Islet precursor cell (in vitro differentiated cells): ENCODE results near the gene NOTCH1.

ENCODE experiments used
- DNase-seq: peaks from one replicate; pipeline ENCODE4 v3.0.0-alpha.2; 2018

NOTCH1 gene

DNA sequence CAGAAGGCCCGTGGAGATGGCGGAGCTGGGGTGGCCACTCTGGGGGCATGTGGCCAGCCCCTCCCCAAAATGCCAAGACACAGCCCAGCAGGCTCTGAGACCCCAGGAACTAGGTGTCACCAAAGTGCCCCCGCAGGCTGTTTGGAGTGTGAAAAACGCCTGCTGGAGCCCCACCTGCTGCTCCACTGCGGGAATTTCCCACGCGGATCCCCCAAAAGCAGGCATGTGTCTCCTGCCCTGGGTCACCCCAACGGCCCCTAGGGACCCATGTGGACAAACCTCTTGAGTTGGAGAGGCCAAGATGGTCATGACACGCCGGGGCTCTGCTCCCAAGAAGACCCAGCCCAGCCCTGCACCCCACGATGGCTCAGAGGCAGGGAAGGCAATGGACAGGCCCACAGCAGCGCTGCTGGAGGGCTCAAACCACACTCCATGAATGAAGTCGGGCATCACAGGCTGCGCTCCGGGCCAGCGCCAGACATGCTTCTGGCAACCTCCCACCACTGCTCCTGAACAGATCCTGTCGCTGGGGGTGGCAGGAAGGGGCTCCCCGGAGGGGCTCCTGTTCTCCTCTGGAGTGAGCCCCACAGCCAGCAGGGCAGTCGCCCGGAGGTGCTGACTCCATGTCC, 15.3 kb downstream of the NOTCH1 start:
- DNase-seq = no peak

DNA sequence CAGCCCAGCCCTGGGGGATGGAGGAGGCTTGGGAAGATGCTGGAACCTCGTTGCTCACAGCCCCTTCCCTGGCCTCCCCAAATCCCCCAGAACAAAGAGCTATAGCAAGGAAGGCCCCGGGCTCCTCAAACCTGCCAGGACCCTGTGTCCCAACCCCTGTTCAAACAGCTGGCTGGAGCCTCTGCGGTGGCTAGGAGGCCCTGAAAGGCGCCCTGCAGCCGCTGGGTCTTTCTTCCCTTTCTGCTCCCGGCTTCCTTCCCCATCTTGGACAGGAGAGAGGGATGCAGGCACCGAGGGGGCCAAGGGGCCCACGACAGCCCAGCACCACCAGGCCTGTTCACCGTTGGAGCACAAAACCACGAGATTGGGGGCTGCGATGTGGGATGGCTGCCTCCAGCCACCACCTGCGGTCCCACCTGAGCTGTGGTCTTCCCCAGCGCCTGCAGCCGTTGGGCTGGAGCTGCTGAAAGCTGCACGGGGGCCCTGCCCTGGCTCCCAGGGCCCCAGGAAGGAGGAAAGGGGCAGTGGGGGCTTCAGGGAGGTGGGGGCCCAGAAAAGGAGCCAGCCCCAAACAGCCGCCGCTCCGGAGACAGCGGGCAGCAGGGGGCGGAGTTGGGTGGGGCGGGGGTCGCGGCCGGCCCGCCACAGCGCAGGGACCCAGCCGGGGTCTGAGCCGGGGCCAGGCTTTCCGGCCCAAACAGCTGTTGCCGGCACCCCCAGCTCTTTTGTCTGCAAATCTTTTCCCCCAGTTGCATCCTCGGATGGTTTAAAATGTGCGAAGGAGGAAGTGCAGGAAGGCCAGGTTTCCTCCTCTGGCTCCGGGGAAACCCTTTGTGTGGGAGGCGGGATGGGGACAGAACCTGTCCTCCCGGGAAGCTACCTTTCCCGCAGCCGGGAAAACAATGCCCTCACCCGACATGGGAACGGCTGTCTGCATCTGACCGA, 16.1 kb downstream of the NOTCH1 start:
- DNase-seq = no peak

DNA sequence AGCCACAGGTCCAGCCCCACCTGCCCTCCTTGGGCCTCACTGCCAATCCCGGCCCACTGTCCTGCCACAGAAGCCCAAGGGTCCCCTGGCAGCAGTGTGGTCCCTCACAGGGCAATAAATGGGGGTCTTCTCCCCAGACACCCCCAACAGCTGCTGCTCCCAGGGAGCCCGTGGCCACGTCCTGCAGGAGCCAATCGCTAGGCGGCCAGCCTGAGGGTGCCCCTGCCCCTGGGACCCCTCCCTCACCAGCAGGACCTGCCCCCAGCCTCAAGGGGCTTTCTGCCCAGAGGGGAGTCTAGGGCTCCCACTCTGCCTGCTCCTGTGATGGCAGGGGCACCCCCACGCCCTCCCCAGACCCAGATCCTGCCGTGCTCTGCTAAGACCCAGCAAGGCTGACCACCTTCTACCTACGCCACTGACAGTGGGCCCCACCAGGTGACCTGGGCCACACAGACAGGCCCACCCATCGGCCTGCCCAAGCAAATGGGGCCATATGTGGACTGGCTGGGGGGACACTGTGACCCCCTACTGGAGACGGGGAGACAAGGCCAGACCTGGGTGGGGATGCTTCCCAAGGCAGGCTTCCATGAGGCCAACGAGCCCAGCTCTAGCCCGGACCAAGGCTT, 17.0 kb downstream of the NOTCH1 start:
- no peak for DNase-seq

DNA sequence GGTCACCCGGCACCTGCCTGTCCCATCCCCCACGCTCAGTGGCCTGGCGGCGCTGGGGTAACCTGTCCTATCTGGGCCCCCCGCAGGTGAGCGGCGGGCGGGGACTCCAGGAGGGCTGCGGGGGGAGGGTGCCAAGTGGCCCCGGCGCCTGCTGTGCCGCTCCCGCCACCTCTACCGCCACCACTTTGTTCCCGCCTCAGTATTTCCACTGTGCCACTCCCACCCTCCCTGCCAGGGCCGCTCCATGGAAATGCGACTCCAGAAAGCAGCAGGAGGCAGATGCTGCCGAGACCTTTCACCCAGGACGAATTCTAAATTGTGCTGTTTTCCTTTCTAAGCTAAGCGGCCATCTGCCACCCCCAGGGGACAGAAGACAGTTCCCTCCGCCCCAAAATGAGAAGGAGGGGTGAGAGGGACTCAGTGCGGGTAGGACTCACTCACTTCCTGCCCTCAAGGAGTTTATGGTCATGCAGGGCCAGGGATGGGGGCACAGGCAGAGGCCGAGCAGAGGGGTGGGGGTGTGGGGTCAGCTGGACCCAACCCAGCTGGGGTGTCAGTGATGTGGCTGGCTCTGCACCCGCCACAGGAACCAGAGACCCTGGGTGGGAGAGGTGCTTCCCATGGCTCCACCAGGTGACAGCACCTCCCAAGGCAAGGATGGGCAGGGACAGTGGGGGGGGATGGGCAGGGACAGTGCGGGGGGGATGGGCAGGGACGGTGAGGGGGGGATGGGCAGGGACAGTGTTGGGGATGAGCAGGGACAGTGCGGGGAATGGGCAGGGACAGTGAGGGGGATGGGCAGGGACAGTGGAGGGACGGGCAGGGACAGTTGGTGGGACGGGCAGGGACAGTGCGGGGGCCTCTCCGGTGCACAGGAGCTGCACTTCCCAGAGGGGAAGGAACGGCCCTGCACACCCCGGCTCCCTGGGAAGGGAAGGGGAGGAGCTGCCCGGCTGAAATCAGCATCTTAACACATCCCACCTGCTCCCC, 17.8 kb downstream of the NOTCH1 start:
- no peak for DNase-seq

DNA sequence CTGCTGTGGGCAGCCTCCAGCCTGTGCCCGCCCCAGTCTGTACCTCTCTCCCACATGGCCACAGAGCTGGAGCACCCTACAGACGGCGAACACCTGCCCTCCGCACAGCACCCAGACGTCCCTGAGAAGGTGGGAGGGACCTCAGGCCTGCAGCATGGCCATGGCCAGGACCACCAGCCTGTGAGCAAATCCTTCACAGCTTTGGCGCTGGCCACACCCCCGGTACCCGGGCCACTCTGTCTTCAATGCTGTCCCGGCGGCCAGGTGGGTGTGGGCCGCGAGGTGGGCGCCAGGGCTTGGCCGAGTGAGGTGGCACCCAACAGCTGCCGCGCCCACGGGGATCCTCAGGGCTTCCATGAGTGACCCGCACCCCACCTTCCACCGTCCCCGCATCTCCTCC, 18.7 kb downstream of the NOTCH1 start:
- no peak for DNase-seq

DNA sequence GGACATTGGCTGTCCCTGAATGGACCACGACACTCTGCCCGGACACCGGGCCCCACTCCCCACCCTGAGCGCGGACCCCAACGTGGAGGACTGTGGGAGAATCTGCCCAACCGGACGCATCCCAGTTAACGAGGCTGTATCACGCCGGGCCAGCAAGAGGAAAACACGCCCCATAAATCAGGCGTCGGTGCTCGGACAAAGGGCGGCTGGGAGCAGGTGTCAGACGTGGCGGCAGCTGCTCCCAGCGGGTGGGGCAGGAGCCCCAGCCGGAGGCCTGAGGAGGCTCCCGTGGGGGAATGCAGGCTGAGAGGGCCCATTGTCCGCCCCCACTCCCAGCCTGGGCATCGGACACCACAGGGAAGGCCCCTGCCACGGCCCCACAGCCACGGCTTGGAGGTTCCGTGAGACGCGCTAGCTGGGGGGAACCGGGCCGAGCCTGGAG, 19.2 kb downstream of the NOTCH1 start:
- no peak for DNase-seq

DNA sequence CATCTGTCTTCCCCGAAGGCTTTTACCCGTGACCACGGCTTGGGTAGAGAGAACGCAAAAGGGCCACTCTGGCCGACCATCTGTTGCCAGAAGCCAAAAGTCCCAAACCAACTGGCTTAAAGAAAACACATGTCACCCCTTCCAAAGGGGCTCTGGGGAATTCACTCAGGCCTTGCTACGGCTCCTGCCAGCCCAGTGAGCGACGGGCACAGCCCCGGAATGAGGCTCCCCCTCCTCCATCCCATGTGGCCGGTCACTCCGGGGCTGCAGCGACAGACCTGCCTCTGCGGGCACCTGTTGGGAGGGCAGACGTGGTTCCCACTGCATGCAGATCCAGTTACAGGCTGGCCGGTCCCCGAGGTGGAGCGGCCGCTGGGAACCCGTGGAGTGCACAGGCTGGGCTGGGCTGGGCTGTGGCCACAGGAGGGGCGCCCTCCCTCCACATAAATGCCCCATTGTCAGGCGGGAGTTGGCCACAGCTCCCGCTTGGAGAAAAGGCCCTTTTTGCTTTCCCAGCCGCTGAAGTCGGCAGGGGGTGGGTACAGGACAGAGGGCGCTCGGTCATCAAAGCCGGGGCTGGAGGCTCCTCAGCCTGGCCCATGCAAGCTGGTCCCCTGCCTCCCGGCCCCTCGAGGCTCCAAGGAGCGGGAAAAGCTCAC, 19.9 kb downstream of the NOTCH1 start:
- no peak for DNase-seq

DNA sequence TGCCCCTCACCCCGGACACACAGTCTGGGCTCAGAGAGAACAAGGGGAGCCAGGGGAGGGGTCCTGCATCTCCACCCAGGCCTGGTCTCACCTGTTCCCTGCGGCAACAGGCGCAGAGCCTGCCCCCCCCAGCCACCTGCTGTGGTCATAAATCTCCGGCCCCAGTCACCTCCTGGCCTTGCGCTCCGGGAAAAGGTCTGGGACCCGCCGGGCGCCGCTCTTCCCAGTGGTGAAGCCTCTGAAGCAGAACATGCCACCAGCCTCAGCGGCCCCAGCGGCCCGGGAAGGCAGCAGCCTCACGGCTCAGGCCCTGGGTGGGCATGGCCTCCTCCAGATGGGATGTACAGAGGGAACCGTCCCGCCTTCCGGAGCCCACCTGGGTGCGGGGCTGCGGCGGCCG, 20.6 kb downstream of the NOTCH1 start:
- DNase-seq = no peak

DNA sequence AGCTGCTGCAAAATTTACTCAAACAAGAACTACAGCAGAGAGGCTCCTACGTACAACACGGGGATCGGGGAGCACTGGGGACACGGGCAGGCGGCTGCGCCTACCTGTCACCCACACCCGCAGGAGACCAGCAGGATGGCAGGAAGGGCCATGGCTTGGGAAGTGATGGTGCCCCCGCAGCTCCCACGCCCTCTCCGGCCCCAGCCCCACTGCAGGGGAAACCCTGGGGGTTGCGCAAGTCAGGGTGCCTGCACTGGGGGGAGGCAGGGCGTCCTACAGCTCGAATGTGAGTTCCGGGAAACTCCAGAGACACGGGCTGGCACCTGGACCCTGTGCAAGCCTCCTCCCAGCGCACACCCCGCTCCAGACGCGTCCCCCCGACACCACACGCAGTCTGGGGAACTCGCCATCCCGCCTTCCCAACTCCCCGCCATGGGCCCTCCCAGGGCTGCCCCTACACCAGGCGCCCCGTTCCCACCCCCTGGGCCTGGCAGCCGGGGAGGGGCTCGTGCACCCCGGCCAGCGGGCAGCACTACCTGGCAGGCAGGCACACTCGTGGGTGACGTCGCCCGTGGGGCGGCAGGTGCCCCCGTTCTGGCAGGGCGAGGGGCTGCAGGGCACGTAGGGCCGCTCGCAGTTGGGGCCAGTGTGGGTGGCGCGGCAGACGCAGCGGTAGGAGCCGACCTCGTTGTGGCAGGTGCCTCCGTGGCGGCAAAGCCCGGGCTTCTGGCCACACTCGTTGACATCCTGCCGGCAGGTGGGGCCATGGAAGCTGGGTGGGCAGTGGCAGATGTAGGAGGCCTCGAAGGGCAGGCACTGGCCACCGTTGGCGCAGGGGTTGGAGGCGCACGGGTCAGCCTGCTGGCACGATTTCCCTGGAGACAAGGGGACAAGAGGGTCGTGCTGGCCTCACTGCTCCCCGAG, 23.3 kb downstream of the NOTCH1 start:
- DNase-seq = no peak

DNA sequence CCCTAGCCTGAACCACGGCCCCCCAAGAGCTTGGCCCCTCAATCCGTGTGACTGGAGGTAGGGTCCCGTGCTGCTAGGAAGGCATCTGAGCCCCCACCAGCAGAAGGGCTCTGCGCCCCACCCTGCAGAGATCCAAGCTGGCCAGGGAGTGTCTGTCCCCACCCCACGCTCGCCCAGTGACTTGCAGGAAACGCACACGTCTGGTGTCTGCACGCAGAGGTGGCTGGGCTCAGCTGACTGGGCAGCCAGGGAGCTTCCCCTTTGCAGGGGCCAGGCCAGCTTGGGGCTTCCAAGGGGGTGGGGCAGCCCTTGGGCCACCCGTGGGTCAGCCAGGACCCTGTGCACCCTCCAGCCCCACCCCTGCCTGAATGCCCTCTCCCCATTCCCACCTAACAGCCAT, 24.3 kb downstream of the NOTCH1 start:
- DNase-seq = no peak

DNA sequence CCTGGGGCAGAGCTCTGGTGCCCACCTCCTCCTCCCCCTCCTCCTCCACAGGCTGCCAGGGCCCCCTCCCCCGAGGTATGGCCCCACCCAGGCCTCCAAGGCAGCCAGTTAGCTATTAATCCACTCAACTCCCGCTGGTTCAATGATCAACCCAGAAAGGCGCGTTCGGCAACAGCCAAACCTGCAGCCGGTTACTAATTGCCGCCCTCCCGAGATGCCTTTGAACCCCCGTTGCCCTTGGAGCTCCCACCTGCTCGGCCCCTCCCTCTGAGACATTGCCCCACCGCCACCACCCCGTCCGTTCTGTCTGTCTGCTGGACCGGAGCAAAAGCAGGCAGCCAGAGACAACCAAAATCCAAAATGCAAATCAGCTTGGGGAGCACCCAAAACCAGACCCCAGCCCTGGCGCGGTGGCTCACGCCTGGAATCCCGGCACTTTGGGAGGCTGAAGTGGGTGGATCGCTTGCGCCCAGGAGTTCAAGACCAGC, 25.8 kb downstream of the NOTCH1 start:
- no peak for DNase-seq

DNA sequence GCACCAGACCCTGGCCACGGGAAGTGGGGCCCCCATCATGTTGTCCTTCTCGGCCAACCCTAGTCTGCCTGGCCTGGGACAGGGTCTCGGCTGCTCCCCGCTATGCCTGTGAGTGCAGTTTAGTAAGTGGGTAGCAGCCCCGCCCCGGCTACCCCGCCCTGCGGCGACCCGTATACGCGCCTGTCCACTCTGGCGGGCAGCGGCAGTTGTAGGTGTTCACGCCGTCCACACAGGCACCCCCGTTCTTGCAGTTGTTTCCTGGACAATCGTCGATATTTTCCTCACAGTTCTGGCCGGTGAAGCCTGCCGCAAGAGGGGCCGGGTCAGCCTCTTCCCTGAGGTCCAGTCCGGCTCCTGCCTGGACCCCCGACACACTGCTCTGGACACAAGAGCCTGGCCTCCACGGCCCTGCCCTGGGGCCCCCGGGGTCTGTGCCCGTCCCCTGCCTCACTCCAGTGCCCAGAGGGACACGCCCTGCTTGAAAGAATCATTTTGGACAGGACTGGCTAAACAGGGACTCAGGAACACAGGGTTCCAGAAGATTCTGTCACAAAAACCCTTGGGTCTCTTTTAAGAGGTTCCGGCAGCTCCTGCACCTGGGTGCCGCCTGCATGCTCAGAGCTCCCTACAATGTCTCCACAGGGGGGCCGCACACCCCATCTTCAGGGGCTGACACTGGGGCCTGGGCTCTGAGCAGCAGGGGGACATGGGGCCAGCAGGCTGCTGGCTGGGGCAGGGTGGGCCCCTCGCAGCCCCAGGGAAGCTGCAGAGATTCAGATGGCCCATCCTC, 26.4 kb downstream of the NOTCH1 start:
- no peak for DNase-seq

DNA sequence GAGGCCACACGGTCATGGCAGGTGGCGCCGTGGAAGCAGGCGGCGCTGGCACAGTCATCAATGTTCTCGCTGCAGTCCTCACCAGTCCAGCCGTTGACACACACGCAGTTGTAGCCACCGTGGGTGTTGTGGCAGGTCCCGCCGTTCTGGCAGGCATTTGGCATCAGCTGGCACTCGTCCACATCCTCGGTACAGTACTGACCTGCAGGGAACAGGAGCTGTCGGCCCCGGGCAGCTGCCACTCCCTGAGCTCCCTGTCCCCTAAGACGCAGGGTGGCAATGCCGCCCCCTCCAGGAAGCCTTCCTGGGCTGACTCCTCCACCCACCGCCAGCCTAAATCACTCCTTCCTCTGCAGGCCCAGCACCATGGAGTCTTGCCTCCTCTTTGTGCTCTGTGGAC, 27.2 kb downstream of the NOTCH1 start:
- DNase-seq = no peak

DNA sequence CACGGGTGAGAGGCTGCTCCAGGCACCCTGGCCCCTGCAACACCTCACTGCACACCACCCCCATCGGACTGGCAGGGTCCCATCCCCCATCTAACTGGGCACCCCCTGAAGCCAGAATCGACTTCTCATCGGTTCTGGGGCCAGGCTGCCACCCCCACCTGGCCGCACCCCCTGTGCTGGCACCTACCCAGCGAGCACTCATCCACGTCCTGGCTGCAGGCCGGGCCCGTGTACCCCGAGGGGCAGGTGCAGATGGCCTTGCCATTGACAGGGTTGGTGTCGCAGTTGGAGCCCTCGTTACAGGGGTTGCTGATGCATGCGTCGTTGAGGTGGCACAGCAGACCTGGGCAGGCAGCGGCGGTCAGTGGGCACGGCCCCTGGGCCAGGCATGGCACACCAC, 27.9 kb downstream of the NOTCH1 start:
- DNase-seq = no peak

DNA sequence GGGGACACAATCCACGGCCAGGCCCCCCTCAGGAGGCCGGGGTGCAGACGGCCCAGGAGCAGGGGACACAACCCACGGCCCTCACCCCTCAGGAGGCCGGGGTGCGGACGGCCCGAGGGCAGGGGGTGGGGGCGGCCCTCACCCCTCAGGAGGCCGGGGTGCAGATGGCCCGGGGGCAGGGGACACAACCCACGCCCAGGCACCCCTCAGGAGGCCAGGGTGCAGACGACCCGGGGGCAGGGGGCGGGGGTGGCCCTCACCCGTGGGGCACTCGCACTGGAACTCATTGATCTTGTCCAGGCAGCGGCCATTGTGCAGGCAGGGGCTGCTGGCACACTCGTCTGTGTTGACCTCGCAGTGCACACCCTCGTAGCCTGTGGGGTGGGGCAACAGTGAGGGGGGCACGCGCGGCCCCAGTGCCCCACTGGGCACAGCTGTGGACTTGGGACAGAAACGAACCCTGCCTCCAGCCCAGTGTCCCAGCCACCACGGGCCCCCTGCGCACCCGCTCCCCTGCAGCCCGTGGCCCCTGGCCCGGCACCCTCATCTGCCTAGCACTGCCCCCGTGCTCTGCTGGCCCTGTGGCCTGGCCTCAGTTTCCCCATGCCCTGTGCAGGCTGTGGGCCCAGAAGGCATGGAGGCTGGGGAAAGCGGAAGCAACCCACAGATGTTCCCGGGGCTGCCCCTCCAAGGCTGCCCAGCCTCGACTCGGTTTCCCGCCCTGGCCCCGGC, 28.7 kb downstream of the NOTCH1 start:
- no peak for DNase-seq

DNA sequence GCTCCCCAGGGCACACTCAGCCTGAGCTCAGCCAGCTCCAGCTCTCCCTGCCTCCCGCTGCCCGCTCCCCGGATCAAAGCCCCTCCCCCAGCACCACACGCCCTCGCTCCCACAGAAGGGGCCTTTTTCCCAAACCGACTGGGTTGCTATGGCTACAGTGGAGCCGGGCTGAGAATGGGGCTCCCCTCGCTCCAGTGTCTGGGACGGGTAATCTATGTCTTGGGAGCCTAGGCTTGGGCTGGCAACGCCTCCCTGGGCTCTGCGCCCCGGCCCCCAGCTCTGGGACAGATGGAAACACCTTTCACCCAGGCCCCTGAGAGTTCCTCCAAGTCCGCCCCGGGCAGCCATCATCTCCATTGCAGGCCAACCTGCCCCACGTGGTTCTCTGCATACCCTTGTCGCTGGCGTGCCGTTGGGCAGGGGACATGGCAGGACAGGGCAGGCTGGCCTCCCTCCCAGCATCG, 29.6 kb downstream of the NOTCH1 start:
- no peak for DNase-seq

DNA sequence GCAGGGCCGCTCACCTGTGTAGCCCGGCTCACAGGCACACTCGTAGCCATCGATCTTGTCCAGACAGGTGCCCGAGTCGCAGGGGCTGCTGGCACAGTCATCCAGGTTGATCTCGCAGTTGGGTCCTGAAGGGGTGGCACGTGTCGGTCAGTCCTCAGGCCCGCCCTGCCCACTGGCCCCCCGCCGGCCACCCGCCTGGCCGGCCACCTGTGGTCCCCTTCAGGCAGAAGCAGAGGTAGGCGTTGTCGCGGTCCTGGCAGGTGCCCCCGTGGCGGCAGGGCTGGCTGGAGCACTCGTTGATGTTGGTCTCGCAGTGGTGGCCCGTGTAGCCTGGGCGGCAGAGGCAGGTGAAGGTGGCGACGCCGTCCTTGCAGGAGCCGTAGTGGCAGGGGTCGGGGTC, 30.6 kb downstream of the NOTCH1 start:
- DNase-seq = no peak

DNA sequence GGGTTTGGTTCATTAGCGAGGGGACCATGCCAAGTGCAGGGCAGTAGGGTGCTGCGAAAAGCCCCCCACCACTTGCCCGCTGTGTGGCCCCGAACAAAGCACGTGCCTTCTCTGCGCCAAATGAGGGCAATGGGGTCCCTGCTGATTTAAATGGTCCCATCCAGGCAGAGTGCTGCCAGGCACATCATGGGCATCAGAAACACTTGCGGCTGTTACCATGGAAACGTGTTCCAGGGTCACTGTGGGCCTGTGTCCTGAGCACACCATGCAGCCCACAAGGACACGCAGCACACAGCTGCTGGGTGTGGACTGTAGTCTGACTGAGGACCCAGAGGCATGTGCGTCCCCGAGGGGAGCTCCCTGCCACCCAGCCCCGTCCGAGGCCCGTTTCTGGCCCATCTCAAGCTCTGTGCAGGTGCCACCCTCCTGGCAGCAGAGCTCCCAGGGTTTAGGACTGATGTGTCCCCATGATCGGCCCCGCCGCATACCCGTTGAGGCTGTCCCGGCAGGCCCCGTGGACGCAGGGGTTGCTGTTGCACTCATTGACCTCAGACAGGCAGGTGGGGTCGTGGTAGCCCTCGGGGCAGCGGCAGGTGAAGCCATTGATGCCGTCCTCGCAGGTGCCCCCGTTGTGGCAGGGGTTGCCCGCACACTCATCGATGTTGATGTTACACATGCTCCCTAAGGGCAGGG, 31.7 kb downstream of the NOTCH1 start:
- DNase-seq = no peak
